ENCODE results near the gene AMBRA1.
A peak's percentile ranks its signal among the peaks of the same experiment; 100 is the strongest.
"Not testable (repeated sequence)": the region's sequence is repeated elsewhere in the genome, so short reads cannot be mapped to it uniquely, and the experiment has no call there.

AMBRA1 gene

DNA sequence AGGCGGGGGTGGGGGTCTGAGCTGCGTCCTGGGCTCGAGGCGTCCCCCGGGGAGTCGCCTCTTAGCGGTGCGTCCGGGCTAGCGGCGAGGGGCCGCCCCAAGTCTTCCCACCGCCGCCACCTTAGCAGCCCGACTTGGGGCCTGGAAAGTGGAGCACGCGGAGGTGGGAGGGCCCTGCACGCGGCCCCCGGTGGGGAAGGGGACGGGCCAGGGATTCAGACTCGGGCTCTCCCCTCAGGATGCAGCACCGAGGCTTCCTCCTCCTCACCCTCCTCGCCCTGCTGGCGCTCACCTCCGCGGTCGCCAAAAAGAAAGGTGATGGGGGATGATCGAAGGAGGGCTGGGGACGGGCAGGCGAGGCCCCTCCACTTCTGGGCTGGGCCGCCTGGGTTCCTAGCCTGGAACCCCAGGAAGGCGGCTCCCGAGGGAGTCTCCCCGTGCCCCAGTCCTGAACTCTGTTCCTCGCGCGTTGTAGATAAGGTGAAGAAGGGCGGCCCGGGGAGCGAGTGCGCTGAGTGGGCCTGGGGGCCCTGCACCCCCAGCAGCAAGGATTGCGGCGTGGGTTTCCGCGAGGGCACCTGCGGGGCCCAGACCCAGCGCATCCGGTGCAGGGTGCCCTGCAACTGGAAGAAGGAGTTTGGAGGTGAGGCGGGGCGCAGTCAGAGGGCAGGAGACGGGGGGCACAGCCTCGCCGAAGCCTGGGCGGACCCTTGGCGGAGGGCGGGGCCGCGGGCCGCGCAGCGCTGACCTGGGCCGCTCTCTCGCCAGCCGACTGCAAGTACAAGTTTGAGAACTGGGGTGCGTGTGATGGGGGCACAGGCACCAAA, 211.8 kb downstream of the AMBRA1 start:
- DNase-seq (ENCODE audit: low read depth): no peak

DNA sequence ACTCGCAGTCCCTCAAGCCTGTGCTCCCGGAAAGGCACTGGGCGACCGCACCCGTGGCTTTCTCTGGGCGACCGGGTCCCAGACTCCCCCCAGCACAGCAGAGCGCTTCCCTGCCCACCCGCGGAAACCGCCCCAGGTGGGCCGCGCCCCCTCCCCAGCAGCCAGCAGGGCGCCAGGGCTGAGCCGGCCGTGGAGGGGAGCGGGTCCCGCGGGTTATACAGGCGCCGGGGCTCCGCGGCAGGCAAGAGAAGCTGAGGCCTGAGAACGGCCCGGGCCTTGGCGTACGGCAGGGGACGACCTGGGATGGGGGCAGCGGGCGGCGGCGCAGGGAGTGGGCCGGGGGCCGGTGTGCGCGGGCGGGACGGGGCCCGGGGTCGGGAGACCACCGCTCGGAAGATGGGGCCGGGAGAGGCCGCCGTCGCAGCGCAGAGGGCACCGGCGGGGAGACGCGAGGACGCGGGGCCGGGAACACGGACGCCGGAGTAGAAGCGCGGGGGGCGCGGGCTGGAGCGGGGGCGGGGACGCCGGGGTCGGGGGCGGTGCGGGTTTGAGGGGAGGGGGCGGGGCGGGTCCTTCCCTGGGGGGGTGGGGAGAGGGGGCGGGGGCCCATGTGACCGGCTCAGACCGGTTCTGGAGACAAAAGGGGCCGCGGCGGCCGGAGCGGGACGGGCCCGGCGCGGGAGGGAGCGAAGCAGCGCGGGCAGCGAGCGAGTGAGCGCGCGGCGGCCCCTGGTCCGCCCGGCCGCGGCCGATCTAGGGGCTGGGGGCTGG, 212.6 kb downstream of the AMBRA1 start, which contains the start of gene MDK:
TSS of gene MDK (plus strand) at position 622 of the 771 bp plus-strand sequence. CDS start 389 bp downstream, outside the sequence.
- DNase-seq (ENCODE audit: low read depth): no peak

- DNase-seq (ENCODE audit: low read depth): peak; percentile 51
Observed at GRCh38 chr11:46380340-46381047, 213.3 kb downstream of the AMBRA1 start.

DNA sequence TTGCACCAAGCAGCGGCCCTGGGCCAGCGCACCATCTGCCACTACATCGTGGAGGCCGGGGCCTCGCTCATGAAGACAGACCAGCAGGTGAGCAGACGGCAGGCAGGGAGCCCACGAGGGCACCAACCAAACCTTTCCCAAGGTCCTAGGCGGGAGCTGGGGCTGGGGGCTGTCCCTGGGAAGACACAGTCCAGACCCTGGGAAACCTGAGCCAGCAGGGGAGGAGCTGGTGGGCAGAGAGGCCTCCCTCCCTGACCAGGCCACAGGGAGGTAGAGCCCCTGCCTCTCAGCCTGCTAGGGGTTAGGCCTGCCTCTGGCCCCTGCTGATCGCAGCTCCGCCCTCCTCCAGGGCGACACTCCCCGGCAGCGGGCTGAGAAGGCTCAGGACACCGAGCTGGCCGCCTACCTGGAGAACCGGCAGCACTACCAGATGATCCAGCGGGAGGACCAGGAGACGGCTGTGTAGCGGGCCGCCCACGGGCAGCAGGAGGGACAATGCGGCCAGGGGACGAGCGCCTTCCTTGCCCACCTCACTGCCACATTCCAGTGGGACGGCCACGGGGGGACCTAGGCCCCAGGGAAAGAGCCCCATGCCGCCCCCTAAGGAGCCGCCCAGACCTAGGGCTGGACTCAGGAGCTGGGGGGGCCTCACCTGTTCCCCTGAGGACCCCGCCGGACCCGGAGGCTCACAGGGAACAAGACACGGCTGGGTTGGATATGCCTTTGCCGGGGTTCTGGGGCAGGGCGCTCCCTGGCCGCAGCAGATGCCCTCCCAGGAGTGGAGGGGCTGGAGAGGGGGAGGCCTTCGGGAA, 214.1 kb downstream of the AMBRA1 start:
- DNase-seq (ENCODE audit: low read depth): not testable (repeated sequence)

GRCh38 chr11:46378811-46379481, 214.9 kb downstream of the AMBRA1 start:
- DNase-seq (ENCODE audit: low read depth): no peak

DNA sequence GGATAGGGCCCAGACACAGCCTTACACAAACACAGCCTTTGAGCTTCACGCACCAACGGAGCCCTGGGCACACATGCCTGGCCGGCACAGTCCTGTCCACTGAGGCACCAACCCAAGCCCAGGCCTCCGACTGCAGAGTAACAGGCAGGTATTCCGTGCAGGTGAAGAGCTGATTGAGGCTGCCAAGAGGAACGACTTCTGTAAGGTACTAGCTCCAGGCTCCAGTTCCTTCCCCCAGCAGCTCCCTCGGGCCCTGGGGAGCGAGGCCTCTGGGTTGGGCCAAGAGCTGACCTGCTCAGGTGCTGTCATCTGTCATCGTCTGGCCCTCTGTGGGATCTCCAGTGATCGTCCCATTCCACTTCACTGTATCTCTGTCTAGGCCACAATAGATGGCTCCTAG, 215.5 kb downstream of the AMBRA1 start:
- DNase-seq (ENCODE audit: low read depth): no peak

GRCh38 chr11:46377831-46378230, 216.0 kb downstream of the AMBRA1 start:
- no peak for DNase-seq (ENCODE audit: low read depth)

DNA sequence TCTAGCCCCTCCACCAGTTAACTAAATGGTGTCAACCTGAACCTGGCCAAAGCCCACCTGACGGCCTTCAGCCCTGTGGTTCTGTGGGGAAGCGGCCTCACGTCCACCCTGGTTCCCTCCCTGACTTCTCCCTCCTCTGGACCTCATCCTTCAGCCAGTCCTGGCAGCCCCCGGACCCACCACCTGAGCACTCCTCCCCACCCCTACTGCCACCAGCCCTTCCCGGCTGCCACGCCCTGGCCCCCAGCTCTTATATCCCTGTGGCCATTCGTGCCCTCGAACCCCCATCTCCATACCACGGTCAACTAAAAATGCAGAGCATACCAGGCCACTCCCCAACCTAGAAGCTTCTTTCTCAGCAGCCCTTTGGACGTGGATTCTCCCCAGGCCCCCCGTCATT, 216.5 kb downstream of the AMBRA1 start:
- no peak for DNase-seq (ENCODE audit: low read depth)

DNA sequence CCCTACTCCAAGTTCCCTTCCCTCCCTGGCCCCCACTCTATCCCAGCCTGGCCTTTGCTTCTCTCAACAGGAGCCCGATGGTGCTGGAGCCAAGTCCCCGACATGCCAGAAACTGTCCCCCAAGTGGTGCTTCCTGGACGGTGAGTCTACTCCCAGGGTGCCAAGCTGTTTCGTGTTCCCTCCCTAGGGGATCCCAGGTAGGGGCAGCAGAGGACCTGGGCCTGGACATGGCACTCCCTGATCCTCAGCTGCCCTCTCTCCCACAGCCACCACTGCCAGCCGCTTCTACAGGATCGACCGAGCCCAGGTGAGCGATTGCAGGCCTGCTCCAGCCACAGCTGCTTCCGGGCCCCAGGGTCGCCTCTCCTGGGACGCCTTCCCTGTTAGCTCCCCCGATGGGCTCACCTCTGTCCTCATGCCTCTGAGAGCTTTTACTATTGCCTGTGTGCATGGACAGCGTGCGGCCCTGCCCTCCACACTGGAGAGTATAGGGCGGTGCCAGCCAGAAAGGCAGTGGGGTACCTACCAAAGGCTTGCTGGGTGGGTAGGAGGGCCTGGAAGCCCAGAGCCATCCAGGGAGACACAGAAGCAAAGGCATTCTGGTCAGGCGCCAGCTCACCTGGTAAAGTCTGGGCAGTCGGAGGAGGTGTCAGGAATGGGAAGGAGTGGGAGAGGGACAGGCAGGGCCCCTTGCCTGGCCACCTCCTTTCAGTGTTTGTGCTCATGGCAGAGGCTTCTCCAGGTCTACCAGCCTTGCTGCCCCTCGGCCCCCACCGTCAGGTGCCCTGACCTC, 217.4 kb downstream of the AMBRA1 start:
- no peak for DNase-seq (ENCODE audit: low read depth)

GRCh38 chr11:46375392-46376101, 218.3 kb downstream of the AMBRA1 start:
- no peak for DNase-seq (ENCODE audit: low read depth)

DNA sequence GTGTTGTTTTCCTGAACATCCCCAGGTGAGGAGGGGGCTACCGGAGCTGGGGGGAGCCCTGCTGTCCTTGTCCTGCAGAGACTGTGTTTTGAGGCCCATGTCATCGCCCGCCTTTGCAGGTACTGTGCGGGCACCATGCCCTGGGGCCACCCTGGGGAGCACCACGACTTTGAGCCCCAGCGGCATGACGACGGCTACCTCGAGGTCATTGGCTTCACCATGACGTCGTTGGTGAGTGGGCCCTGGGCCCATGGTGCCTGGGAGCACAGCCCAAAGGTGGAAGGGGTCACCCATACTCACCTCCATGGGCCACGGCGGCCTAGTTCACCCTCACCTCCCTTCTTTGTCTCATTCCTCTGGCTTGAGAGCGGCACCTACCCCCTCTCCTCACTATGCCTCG, 219.0 kb downstream of the AMBRA1 start:
- no peak for DNase-seq (ENCODE audit: low read depth)

- no peak for DNase-seq (ENCODE audit: low read depth)
Observed at GRCh38 chr11:46373787-46374740, 219.8 kb downstream of the AMBRA1 start.

- not testable (repeated sequence) for DNase-seq (ENCODE audit: low read depth)
Observed at GRCh38 chr11:46372501-46372900, 221.3 kb downstream of the AMBRA1 start.

DNA sequence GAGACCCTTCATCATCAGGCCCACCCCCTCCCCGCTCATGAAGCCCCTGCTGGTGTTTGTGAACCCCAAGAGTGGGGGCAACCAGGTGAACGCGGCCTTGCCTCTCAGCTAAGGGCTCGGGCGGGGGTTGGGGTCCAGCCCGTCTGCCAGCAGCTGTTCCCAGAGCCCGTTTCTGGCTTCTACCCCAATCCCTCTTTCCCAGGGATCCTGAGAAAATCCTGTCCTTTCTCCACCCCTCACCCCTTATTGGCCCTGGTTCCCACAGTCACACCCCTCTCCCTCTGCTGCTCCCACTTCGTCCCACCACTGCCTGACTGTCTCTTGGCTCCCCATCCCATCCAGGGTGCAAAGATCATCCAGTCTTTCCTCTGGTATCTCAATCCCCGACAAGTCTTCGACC, 221.7 kb downstream of the AMBRA1 start:
- no peak for DNase-seq (ENCODE audit: low read depth)

DNA sequence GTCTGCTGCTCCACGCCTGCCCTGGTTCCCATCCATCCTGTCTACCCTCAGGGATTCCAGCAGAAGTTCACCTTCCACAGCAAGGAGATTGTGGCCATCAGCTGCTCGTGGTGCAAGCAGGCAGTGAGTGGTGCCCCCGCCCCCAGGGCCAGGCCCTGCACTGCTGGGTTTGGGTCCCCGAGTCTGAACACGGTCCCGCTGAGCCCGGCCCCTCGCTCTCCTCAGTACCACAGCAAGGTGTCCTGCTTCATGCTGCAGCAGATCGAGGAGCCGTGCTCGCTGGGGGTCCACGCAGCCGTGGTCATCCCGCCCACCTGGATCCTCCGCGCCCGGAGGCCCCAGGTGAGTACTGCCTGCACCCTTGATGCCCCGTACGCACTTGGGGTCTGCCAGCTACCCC, 222.6 kb downstream of the AMBRA1 start:
- not testable (repeated sequence) for DNase-seq (ENCODE audit: low read depth)

DNA sequence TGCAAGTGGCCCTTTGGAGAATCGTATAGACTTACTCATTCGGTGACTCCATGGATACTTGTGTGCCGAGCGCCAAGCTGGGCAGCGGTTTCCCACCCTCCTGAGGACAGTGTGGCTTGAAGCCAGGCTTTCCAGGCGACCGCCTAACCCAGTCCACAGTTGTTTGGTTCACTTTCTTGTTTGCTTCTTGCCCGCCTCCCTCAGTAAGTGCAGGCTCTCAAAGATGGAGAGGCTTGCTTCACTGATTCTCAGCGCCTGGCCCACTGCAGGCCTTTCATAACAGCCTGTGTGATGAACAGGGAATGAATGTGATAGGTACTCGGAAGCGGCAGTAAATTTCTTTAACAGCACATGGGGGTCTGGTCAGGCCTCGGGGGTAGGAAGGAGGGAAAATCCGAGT, 223.6 kb downstream of the AMBRA1 start:
- DNase-seq (ENCODE audit: low read depth): no peak

DNA sequence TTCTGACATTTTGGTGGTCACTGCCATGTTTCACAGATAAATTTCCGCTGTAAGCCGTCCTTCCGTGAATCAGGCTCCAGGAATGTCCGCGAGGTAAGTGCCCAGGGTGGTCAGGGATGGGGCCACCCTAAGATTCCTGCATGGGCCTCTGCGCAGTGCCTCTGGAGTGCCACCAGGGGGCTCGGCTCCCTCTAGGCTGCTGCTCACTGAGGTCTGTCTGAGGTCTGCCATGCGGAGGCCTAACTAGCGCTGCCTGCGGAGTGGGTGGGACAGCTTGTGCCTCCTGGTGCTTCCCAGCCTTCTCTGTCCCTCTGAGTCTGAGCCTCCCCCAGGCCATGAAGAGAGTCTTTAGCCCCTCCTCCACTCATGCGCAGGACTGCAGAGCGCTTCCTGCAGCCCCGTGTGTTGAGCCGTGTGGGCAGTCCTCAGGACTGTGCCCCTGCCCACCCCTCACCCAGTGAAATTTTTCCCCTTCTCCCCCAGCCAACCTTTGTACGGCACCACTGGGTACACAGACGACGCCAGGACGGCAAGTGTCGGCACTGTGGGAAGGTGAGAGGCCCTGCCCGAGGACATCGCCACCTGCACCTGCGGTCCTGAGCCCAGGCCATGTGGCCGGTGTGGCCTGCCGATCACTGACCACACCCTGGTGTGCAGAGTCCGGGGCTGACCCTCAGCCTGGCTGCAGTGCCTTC, 224.2 kb downstream of the AMBRA1 start:
- peak; percentile 46 for DNase-seq (ENCODE audit: low read depth)

DNA sequence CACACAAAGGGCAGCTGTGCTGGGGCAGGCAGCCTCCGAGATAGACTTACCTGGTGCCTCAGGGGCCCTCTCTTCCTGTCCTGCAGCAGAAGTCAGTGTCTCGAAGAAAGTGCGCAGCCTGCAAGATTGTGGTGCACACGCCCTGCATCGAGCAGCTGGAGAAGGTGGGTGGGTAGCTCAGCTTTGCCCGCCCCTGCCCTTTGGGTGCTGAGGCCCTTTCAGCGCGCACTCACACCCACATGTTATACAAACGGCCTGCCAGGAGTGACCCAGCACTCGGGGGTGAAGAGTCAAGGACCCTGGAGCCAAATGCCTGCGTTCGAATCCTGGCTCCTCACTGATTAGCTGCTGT, 225.9 kb downstream of the AMBRA1 start:
- DNase-seq (ENCODE audit: low read depth): no peak
